DMS153 treated with DMSO at 0.1 percent for 48 hours (cell line): ENCODE results near the gene SPRED3.
"Not testable (repeated sequence)": the region's sequence is repeated elsewhere in the genome, so short reads cannot be mapped to it uniquely, and the experiment has no call there.

ENCODE experiments used
- DNase-seq: peaks from one replicate; lab custom pipeline; 2025; ENCODE audit not compliant: unreplicated experiment; lab: John Stamatoyannopoulos, UW

SPRED3 gene

DNA sequence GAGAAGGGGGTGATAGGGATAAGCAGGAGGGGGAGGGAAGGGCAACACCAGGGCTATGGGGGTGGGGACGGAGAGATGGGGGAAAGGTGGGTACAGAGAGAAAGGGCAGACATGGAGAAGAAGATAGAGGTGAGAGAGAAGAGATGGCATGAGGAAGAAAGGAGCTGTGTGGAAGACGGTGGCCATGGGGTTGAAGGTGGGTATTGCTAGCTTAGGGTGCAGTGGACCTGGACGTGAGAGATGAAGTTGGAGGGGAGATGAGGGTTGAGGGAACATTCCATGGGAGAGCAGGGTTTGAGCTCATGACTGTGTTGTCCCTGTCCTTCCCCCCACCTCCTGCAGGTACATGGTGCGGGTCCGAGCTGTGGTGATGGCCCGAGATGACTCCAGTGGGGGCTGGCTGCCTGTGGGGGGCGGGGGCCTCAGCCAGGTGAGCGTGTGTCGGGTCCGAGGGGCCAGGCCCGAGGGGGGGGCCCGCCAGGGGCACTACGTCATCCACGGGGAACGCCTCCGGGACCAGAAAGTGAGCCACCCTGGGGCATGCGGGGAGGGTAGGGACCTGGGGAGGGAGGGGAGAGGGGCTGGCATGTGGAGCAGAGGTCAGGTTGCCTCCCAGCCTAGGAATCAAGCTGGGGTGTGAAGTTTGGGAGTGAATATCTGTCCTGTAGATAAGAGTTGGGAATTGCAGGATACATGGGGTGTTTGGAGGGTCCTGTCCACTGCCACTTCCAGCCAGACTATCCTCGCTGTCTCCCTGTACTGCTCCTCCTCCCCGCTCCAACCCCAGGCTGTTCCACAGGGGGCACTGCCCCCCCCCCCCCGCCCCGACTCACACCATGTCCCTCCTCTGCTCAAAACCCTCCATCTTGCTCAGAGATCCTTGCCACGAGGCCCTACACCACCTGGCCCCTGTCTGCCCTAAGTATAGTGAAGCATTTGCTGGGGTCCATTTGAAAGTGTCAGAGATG lies 1.7 kb downstream of the SPRED3 start:
- DNase-seq = no peak

DNA sequence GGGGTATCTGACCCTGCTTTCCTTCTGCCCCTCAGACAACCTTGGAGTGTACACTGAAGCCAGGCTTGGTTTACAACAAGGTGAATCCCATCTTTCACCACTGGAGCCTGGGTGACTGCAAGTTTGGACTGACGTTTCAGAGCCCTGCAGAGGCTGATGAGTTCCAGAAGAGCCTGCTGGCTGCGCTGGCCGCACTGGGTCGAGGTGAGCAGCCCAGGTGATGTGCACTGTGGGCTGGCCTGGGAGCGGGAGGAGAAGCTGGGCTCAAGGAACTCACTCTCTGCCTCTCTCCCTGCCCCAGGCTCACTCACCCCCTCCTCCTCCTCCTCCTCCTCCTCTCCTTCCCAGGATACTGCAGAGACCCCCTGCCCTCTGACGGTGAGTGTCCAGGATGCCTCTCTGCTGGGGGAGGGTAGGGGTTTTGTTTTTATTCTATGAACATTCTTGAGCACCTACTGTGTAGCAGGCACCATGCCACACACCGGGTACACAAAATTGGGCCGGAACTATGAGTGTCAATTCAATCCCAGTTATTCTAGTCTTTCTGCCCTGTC lies 3.5 kb downstream of the SPRED3 start:
- DNase-seq = no peak

DNA sequence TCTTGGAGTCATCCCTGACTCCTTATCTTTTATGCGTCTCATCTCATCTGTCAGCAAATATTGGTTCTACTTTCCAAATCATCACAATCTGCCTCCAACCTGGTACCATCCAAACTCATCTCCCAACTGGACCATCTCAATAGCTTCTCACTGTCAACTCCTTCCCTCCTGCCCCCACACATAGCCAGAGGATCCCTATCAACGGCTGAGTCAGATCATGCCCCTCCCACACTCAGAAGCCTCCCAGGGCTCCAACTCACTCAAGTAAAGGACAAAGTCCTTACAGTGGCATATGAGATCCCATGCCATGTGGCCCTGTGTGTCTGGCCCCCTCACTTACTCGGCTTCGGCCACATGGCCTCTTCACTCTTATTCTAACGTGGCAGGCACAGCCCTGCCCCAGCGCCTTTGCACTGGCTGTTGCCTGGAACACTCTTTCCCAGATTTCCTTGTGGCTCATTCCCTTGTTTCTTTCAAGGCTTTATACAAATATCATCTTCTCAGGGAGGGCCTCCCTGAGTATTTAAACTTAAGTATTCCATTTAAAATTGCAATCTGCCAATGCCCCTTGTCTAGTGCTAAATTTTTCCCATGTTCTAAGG lies 4.3 kb downstream of the SPRED3 start:
- no peak for DNase-seq

DNA sequence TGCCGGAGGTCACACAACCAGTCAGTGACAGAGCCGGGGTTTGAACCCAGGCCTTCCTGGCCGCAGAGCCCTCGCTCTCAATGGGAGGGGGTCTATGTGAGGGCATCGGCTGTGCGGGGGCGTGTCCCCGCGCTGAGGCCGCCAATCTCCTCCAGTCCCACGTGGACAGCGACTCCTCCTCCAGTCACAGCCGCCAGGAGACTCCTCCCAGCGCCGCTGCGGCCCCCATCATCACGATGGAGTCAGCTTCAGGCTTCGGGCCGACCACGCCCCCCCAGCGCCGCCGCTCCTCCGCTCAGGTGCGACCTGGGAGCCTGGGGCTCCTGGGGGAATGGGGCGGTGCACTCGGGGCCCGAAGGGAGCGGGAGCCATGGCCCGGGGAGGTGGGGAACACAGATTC lies 6.0 kb downstream of the SPRED3 start:
- DNase-seq = no peak

DNA sequence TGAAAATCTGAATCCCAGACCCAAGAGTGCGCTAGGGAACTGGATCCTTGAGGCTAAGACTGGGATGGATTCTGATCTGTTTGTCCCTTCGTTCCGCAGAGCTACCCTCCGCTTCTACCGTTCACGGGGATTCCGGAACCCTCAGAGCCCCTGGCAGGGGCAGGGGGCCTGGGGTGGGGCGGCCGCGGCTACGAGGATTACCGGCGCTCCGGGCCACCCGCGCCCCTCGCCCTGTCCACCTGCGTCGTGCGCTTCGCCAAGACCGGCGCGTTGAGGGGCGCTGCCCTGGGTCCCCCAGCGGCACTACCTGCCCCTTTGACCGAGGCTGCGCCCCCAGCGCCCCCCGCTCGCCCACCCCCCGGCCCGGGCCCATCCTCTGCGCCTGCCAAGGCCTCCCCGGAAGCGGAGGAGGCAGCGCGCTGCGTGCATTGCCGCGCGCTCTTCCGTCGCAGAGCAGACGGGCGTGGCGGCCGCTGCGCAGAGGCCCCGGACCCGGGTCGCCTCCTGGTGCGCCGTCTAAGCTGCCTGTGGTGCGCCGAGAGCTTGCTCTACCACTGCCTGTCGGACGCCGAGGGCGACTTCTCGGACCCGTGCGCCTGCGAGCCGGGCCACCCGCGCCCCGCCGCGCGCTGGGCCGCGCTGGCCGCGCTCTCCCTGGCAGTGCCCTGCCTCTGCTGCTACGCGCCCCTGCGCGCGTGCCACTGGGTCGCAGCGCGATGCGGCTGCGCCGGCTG lies 7.1 kb downstream of the SPRED3 start:
- no peak for DNase-seq

DNA sequence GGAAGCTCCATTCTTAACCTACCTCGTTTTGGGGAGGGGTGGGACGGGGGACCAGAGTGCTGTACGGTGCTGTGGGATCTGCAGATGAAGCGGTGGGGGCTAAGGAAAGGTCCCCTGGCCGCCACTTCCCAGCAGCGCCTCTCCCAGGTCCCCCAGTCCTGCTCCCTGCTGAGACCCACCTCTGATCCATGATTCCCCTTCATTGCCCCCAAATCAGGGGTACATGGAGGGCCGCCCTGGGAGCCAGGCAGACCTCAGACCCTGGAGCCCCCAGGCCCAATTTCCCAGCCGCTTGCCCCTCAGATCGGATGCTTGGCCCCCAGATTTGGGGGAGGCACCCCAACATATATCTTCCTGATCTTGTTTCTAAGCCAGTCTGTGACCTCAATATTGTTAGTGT lies 10.6 kb downstream of the SPRED3 start:
- DNase-seq = no peak

DNA sequence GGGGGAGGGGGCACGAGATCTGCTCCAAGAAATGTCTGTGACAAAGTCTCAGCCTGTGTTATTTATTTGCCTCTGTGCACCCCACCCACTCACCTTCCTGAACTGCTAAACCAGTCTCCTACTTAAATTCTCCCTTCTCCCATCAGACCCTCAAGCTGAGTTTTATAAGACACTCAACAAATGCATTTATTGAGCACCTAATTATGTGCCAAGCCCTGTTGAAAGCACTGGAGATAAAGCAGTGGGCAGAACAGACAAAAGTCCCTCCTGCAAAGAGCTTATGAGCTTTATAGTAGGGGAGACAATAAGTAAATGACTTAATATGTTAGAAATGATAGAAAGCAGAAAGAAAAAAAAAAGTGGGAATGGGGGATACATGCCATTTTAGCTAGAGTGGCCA lies 11.0 kb downstream of the SPRED3 start:
- no peak for DNase-seq

DNA sequence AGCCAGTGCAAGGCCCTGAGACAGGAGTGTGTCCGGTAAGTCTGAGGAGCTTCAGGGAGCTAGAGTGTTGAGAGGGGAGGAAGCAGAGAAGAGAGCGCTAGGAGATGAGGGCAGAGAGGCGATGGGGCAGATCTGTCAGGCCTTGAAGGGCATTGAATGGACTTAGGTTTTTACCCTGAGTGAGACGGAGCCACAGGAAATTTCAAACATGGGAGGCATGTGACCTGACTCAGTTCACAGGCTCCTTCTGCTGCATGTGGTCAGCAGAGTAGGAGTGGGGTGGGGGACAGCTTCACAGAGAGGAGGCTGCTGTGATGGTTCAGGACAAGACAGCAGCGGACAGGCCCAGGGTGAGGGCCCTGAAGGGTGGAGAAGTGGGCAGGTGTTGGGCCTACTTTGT lies 11.9 kb downstream of the SPRED3 start:
- no peak for DNase-seq

DNA sequence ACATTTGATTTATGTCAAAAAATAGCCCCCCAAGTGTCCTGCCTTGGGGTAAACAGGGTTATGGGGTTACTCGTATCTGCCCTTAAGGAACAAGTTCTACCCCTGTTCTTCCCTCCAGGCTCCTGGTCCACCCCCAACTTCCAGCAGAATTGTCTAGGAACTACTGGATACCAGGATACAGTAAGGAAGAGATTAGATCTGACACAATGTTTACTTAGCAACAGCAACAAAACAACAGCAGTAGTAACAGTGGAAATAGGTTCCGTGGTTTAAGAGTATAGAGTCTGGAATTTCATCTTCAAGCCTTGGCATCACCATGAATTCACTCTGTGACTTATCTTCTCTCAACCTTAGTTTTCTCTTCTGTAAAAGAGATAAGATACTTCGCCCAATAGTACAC lies 12.7 kb downstream of the SPRED3 start:
- no peak for DNase-seq

DNA sequence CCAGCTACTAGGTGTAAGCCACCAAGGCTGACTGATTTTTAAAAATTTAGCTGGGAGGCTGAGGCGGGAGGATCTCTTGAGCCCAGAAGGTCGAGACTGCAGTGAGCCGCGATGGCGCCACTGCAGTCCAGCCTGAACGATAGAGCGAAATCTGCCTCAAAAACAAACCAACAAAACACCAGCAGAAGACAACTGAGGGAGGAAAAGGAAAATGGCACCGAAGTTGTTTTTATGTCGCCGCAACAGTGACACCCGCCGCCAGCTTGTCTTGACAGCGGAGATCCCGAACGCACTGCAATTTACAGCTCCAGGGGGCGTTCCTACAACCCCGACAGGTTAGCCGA lies 14.1 kb downstream of the SPRED3 start:
- DNase-seq = no peak

DNA sequence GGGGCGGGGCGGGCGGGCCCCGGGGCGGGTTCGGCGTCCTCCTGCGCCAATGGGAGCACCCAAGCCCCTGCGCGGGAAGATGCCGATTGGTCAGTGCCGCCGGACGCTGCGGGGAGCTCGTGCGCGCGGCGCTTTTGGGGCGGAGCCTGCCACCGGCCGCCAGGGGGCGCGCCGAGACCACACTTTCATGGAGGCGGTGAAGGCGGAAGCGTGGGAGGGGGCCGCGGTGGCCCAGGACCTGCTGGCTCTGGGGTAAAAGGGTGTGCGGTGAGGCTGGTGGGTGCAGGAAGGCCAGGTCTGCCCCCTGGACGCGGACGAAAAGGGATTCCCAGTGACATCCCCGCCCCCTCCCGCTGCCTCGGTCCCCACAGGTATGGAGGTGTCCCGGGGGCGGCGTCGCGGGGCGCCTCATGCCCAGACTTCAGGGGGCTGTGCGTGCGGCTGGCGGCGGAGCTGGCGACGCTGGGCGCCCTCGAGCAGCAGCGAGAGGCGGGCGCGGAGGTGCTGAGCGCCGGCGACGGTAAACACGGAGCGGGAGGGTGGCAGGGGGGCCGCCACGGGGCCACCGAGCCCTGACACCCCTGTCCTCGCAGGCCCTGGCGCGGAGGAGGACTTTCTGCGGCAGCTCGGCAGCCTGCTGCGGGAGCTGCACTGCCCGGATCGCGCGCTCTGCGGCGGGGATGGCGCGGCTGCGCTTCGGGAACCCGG lies 14.6 kb downstream of the SPRED3 start, which contains the start of gene FAM98C:
TSS of gene FAM98C (plus strand) at position 127 of the 708 bp plus-strand sequence. CDS start at position 188, 61 bp downstream.
- DNase-seq = peak; percentile 95

DNA sequence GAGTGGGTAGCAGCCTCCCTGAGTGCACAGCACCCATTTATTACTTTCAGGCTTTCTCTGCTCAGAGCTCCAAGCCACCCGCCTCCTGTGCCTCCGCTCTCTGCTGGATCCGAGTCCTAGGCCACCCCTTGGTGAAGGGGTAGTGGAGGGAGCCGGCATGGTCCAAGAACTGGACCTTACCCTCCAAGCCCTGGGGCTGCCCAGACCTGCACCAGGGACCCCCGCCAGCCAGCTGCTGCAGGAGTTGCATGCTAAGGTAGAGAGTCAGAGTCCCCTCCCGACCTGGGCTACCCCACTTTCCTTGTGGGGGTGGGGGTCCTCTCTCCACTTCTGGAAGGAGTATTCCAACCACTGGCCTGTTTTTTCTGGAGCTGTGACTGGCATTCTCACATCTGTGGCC lies 16.4 kb downstream of the SPRED3 start:
- DNase-seq = no peak

DNA sequence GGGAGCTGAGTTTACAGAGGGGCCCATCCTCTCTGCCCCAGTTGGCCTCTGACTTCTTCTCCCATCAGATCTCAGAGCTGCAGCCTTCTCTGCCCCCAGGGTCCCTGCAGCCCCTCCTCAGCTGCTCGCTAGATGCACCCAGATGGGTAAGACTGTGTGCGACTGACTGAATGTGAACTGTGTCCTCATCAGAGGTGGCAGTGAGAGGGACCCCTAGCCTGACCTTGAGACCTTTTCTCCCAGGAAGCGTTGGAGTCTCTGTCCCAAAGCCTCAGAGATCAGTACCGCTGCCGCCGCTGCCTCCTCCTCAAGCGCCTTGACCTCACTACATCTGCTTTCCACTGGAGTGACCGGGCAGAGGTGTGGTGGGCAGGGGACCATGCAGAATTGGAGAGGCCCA lies 16.8 kb downstream of the SPRED3 start:
- DNase-seq = no peak

DNA sequence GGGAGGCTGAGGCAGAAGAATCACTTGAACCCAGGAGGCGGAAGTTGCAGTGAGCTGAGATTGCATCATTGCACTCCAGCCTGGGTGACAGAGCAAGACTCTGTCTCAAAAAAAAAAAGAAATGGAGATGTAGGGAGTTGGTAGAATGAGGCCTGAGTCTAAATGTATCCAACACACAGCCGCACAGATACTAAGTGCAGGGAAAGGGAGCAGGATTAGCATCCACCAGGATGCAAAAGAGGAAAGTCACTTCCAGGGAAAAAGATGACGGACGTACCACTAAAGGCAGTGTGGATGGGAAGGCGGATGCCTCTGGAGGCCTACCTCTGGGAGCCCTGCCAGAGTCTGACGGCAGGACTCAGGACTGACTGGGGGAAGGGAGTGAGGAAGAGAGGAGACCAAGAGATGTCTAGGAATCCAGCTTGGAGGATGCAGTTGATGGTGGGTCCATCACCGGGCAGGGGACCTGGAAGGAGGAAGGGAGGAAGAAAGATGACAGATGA lies 21.2 kb downstream of the SPRED3 start:
- DNase-seq = no peak

DNA sequence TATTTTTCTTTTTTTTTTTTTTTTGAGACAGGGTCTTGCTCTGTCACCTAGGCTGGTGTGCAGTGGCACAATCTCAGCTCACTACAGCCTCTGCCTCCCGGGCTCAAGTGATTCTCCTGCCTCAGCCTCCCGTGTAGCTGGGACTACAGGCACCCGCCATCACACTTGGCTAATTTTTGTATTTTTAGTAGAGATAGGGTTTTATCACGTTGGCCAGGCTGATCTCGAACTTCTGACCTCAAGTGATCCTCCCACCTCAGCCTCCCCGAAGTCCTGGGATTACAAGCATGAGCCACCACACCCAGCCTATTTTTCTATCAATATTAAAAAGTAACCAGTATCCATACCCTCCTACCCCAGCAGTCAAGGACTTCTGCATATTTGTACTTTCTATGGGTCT lies 21.9 kb downstream of the SPRED3 start:
- DNase-seq = not testable (repeated sequence)

DNA sequence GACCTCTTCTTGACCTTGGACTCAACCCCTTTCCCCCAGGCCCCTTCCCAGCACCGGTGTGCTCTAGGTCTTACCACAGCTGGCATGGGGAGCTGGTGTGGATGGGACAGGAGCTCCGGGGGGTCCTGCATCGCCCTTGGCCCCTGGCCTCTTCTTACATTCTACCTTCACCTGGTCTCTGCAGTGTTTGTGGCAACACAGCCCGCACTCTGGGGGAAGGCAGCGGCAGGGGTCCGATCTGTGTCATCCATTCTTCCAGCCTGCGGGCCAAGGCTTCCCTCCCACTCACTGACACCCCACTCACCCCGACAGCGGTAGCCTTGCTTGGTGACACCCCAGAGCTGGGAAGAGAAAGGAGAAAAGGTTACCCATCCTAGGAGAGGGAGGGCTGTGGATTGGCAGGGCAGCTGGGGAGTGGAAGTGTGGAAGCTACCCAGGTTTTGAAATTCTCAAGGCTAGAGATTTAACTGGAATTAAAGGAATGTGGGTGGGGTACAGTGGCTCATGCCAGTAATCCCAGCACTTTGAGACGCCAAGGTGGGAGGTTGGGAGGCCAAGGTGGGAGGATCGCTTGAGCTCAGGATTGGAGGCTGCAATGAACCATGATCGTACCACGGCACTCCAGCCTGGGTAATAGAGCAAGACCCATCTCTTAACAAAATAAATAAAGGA lies 22.7 kb downstream of the SPRED3 start:
- DNase-seq = no peak

DNA sequence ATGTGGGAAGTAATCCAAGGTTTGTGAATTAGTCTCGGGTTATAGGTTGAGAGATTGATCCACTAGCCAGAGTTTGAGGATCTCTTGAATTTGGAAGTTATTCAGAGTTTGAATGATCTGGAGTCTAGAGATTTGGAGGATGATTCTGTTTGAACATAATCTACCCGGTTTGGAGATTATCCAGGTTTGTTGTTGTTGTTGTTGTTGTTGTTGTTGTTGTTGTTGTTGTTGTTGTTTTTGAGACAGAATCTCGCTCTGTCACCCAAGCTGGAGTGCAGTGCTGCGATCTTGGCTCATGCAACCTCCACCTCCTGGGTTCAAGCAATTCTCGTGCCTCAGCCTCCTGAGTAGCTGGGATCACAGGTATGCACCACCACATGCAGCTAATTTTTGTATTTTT lies 23.4 kb downstream of the SPRED3 start:
- not testable (repeated sequence) for DNase-seq

DNA sequence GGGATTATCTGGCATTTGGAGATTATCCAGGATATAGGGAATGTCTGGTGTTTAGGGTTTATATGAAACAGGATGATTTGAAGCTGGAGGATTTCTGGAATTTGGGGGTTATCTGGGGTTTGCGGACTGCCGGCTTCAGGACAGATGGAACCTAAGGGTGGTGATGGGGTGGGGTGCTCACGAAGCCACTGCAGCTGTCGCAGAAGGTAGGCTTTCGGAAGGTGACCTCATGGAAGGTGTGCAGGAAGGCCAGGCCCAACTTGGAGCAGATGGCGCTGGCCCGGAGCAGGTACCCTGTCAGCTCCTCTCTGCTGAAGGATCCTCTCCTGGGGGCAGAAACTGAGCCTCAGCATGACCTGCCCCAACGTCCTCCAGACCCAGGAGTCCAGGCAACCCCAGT lies 24.0 kb downstream of the SPRED3 start:
- no peak for DNase-seq

DNA sequence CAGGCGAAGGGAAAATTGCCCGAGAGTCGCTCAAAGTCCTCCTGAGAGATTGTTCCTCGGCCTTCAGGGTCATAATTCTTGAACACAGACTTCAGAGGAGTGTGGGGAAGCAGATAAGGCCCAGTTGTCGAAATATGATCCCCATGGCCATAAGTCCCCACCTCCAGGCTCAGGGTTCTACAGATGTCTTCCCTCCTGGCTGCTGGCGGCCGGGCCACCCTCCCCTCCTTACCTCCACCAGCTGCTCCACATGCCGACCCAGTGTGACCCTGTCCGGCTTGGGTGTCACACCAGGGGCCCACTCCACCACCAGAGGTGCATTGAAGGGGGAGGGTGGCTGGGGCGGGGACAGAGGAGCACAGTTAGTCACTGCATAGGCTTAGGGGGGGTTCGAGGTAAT lies 24.5 kb downstream of the SPRED3 start:
- DNase-seq = no peak

DNA sequence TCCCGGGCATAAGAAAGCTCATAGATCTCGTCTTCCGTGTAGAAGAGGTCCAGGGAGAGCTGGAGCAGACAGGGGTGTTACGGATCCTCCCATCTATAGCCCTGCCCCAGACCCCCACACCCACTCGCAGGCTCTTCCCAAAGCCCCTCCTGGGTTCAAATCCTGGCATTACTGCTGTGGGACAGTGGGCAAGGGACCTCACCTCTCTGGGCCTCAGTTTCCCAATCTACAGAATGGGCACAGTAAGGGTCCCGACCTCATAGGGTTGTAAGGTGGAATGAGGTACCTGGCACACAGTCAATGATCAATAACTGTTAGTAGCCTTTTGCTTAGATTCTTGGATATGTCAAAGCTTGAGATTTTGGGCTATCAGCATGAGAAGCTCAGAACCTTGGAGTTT lies 24.9 kb downstream of the SPRED3 start:
- no peak for DNase-seq
